Measurements from ENCODE around the gene HK1. TPM values are rescaled to one million over a fixed set of nuclear protein-coding genes. Genes with fewer than 3 reads are reported as not detected.

The HK1 gene
- total RNA-seq, 2 experiments from 2014 or later, result 121 to 135 TPM

DNA sequence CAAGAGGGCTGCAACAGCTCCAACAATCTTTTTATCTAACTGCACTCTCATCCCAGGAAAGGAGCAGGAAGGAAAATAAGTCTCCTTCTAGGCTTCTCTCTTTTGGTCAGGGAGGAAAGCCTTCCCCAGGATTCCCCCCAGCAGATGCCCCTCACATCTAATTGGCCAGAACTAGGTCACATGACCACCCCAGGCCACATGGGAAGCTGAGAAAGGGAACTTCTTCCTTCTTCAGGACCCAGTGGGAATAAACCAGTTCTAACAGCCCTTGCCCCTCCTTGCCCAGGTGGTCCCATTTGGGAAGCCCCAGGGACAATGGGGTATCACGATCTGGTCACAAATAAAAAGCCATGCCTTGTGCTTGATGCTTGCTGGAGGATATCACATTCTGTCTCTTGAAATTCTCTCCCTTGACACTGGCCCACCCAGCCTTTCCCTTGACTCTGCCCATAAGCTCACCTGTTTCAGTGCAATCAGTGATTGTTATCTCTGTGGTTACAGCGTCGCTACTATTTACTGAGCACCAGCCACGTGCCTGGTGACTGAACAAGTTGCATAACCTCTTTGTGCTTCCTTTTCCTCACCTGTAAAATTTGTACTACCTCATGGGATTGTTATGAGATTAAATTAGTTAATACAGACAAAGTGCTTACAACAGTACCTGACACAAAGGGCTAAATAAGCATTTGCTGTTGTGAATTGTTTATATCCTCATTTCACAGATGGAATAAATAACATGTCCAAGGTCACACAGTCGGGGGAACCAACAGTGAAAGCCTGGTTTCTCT is 147.4 kb downstream of the HK1 start:
- H3K4me1 Mint-ChIP-seq, result peaks cover 40% of the 10 kb centered on the region
- CTCF ChIA-PET, result interaction anchor here (0.6 to 3.8 kb wide), 7 partner anchors 8 to 1768 kb away, joined by 3 to 17 read pairs (median 3); no protein-coding TSS in a partner anchor
- no peak overlapping the region for H3K27ac Mint-ChIP-seq
- DNase-seq (no peak), ATAC-seq (peak; percentile 28)
- no peaks in the 10 kb centered on the region for H3K27me3 Mint-ChIP-seq
- H3K36me3 Mint-ChIP-seq, result no peaks in the 10 kb centered on the region
- no peak overlapping the region for H3K4me3 Mint-ChIP-seq
- no peaks in the 10 kb centered on the region for H3K9me3 Mint-ChIP-seq (ENCODE audit: low read depth)

DNA sequence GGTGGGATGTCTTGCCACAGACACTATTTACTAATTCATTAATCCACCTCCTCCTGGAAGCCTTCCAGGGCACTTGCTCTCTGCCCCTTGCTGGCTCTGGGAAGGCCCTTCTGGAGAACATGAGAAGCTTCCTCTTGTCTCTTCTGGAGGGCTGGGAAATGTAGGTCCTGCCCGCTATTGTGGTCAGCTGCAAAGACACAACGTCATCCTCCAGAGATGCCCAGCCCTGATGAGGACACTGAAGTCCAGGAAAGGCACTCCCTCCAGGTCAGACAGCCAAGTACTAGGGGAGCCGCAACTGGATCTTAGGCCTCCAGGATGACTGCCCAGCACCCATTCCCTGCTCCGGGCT is 148.1 kb downstream of the HK1 start:
- ATAC-seq (no peak), DNase-seq (no peak)
- peaks cover 40% of the 10 kb centered on the region for H3K4me1 Mint-ChIP-seq
- H3K27ac Mint-ChIP-seq, result no peak overlapping the region
- CTCF ChIA-PET, result interaction anchor here (0.6 to 3.8 kb wide), 6 partner anchors 8 to 81 kb away, joined by 3 to 17 read pairs (median 5); no protein-coding TSS in a partner anchor
- H3K27me3 Mint-ChIP-seq, result no peaks in the 10 kb centered on the region
- no peak overlapping the region for H3K4me3 Mint-ChIP-seq
- H3K9me3 Mint-ChIP-seq (ENCODE audit: low read depth), result no peaks in the 10 kb centered on the region
- H3K36me3 Mint-ChIP-seq, result no peaks in the 10 kb centered on the region

DNA sequence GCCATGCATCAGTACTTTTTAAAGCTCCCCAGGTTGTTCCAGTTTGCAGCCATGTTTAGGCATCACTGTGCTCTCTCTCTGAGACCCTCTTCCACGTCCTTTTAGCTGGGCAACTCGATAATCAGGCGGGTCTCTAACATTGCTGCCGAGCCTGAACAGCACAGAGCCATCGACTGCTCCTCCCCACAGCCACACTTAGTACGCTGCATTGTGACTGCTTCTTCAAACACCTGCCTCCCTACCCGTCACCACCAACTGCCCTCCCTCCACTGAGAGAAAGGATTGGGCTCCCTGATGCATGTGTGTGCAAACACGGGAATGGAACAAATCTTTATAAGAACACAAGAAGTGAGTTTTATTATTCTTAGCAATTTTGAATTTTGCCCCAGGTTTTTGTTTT is 149.9 kb downstream of the HK1 start:
- Mint-ChIP-seq H3K36me3 (no peaks in the 10 kb centered on the region), H3K27ac (no peak overlapping the region), H3K4me1 (peaks cover 40% of the 10 kb centered on the region), H3K9me3 (ENCODE audit: low read depth) (no peaks in the 10 kb centered on the region), H3K27me3 (no peaks in the 10 kb centered on the region), H3K4me3 (no peak overlapping the region)
- CTCF ChIA-PET, result interaction anchor here (1.2 to 2.8 kb wide), 7 partner anchors 22 to 209 kb away, joined by 3 to 16 read pairs (median 4); no protein-coding TSS in a partner anchor
- ATAC-seq (no peak), DNase-seq (no peak)

GRCh38 chr10:69434169-69434568 is 155.9 kb downstream of the HK1 start:
- no peak for DNase-seq
- Mint-ChIP-seq H3K27me3 (peaks cover 19% of the 10 kb centered on the region), H3K36me3 (no peaks in the 10 kb centered on the region), H3K4me3 (no peak overlapping the region), H3K9me3 (ENCODE audit: low read depth) (no peaks in the 10 kb centered on the region), H3K27ac (no peak overlapping the region), H3K4me1 (no peaks in the 10 kb centered on the region)
- ATAC-seq, result no peak
- CTCF ChIA-PET, result interaction anchor here (1.1 to 1.8 kb wide), 2 partner anchors 9 to 81 kb away, joined by 3 to 4 read pairs; no protein-coding TSS in a partner anchor

GRCh38 chr10:69434926-69435325 is 156.6 kb downstream of the HK1 start:
- no peaks in the 10 kb centered on the region for H3K9me3 Mint-ChIP-seq (ENCODE audit: low read depth)
- peaks cover 23% of the 10 kb centered on the region for H3K27me3 Mint-ChIP-seq
- CTCF ChIA-PET, result interaction anchor here (0.7 to 1.1 kb wide), 2 partner anchors 9 to 195 kb away, joined by 3 read pairs; partner anchors contain the start of gene FAM241B
- DNase-seq (no peak), ATAC-seq (no peak)
- no peak overlapping the region for H3K27ac Mint-ChIP-seq
- no peaks in the 10 kb centered on the region for H3K36me3 Mint-ChIP-seq
- H3K4me1 Mint-ChIP-seq, result no peaks in the 10 kb centered on the region
- H3K4me3 Mint-ChIP-seq, result no peak overlapping the region

- CTCF ChIA-PET, result no interaction called here
- Mint-ChIP-seq H3K27me3 (peaks cover 25% of the 10 kb centered on the region), H3K4me1 (no peaks in the 10 kb centered on the region), H3K4me3 (no peak overlapping the region), H3K9me3 (ENCODE audit: low read depth) (no peaks in the 10 kb centered on the region), H3K36me3 (no peaks in the 10 kb centered on the region), H3K27ac (no peak overlapping the region)
- DNase-seq (no peak), ATAC-seq (no peak)
Measured at GRCh38 chr10:69435966-69436520, 157.7 kb downstream of the HK1 start.

DNA sequence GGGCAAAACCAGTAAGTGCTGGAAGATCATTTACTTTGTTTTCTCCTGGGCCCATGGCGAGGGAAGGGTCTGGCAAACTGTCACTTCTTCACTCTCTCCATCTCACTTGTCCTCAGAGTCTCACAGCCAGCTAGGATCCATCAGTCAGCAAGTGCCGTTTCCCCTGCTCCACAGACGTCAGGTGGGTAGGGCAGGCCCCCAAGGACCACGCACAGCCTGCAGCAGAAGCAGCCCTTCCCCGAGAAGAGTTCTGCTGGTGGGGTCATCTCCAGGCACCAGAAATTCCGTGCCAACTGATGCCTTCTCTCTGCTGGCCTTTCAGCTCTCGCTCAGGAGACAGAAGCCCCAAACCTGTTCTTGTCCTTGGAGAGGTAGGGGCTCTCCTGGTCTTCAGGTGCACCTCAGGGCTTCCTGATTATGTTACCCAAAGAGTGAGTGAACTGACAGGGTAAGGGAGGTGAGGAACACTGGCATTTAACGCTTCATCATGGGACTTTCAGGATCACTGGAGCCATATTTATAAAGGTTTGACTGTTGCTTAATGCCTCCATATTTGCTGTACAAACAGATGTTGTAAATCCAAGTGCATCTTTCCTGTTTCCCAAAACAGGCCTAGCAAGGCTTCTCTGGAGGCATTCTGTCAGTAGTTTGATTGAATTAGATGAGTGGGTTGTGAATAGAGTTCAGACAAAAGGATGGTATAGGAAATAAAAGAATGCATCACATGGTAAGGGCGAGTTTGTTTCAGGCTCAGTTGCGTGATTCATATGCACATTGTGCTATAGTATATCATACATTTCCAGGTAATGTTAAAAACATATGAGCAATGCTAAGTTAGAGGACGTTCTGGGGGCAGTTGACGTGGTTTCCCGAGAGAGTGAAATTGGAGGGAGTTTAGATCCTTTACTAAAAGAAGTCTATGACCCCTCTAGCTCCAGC is 159.3 kb downstream of the HK1 start:
- Mint-ChIP-seq H3K27ac (no peak overlapping the region), H3K36me3 (no peaks in the 10 kb centered on the region), H3K4me3 (no peak overlapping the region), H3K9me3 (ENCODE audit: low read depth) (no peaks in the 10 kb centered on the region), H3K27me3 (peaks cover 31% of the 10 kb centered on the region), H3K4me1 (no peaks in the 10 kb centered on the region)
- no peak for DNase-seq
- no peak for ATAC-seq
- CTCF ChIA-PET, result interaction anchor here (2.0 kb wide), 1 partner anchor 12 kb away, joined by 6 read pairs; no protein-coding TSS in a partner anchor

- CTCF ChIA-PET, result interaction anchor here (1.1 to 2.0 kb wide), 2 partner anchors 11 to 78 kb away, joined by 3 to 6 read pairs; no protein-coding TSS in a partner anchor
- H3K27ac Mint-ChIP-seq, result no peak overlapping the region
- no peaks in the 10 kb centered on the region for H3K36me3 Mint-ChIP-seq
- H3K27me3 Mint-ChIP-seq, result peaks cover 36% of the 10 kb centered on the region
- H3K4me1 Mint-ChIP-seq, result no peaks in the 10 kb centered on the region
- no peak overlapping the region for H3K4me3 Mint-ChIP-seq
- ATAC-seq (no peak), DNase-seq (no peak)
- no peaks in the 10 kb centered on the region for H3K9me3 Mint-ChIP-seq (ENCODE audit: low read depth)
Measured at GRCh38 chr10:69438536-69439349, 160.4 kb downstream of the HK1 start.

- no peaks in the 10 kb centered on the region for H3K36me3 Mint-ChIP-seq
- H3K9me3 Mint-ChIP-seq (ENCODE audit: low read depth), result no peaks in the 10 kb centered on the region
- ATAC-seq, result no peak
- no peak overlapping the region for H3K27ac Mint-ChIP-seq
- no peak overlapping the region for H3K4me3 Mint-ChIP-seq
- H3K4me1 Mint-ChIP-seq, result no peaks in the 10 kb centered on the region
- DNase-seq, result no peak
- CTCF ChIA-PET, result interaction anchor here (1.1 to 2.0 kb wide), 2 partner anchors 10 to 77 kb away, joined by 3 to 6 read pairs; no protein-coding TSS in a partner anchor
- H3K27me3 Mint-ChIP-seq, result peaks cover 33% of the 10 kb centered on the region
Measured at GRCh38 chr10:69439350-69439739, 161.0 kb downstream of the HK1 start.

GRCh38 chr10:69439813-69440506 is 161.7 kb downstream of the HK1 start:
- H3K27me3 Mint-ChIP-seq, result peaks cover 32% of the 10 kb centered on the region
- no peaks in the 10 kb centered on the region for H3K4me1 Mint-ChIP-seq

DNA sequence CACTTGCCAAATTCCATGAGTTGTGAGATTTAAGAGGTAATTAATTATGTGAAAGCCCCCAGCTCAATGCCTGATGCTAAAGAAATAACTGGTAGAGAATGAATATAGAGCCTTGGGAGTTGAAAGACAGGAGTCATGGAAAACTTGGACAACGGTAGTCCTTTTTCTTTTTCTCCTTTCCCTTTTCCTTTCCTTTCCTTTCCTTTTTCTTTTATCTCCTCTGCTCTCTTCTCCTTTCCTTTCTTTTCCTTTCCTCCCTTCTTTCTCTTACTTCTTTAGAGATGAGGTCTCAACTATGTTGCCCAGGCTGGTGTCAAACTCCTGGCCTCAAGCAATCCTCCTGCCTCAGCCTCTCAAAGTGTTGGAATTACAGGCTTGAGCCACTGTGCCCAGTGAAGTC is 165.1 kb downstream of the HK1 start:
- Mint-ChIP-seq H3K9me3 (ENCODE audit: low read depth) (no peaks in the 10 kb centered on the region), H3K4me1 (peaks cover 10% of the 10 kb centered on the region), H3K27me3 (peaks cover 26% of the 10 kb centered on the region), H3K4me3 (no peak overlapping the region), H3K27ac (no peak overlapping the region), H3K36me3 (no peaks in the 10 kb centered on the region)
- ATAC-seq (no peak), DNase-seq (no peak)
- CTCF ChIA-PET, result interaction anchor here (0.6 kb wide), 1 partner anchor 145 kb away, joined by 3 read pairs; no protein-coding TSS in a partner anchor

More at GRCh38 chr10:69439813-69440506, 161.7 kb downstream of the HK1 start:
- Mint-ChIP-seq H3K4me3 (no peak overlapping the region), H3K27ac (no peak overlapping the region), H3K9me3 (ENCODE audit: low read depth) (no peaks in the 10 kb centered on the region), H3K36me3 (no peaks in the 10 kb centered on the region)
- DNase-seq, result no peak
- ATAC-seq, result no peak
- CTCF ChIA-PET, result interaction anchor here (1.1 to 1.2 kb wide), 3 partner anchors 9 to 76 kb away, joined by 3 read pairs; no protein-coding TSS in a partner anchor

GRCh38 chr10:69445041-69445440 is 166.7 kb downstream of the HK1 start:
- CTCF ChIA-PET, result no interaction called here

More at GRCh38 chr10:69445041-69445440, 166.7 kb downstream of the HK1 start:
- H3K36me3 Mint-ChIP-seq, result no peaks in the 10 kb centered on the region
- no peak overlapping the region for H3K27ac Mint-ChIP-seq
- H3K27me3 Mint-ChIP-seq, result peaks cover 18% of the 10 kb centered on the region
- no peaks in the 10 kb centered on the region for H3K9me3 Mint-ChIP-seq (ENCODE audit: low read depth)
- H3K4me3 Mint-ChIP-seq, result no peak overlapping the region
- peaks cover 17% of the 10 kb centered on the region for H3K4me1 Mint-ChIP-seq
- no peak for DNase-seq
- ATAC-seq, result no peak

Measured in activated CD8-positive, alpha-beta memory T cell treated with anti-CD3 and anti-CD28 coated beads, Interleukin-2, amount 10 ng/mL, durations not matched to agents 7 days and 5 days (primary cell).